BLaER1 (cell line): ENCODE data around the gene U2AF2.

Experiments used
- H3K27ac ChIP-seq: shearing (Covaris generic); formaldehyde crosslinking; 2 replicates; pipeline ENCODE4 v1.8.1; 2022
- H3K27me3 ChIP-seq: shearing (Covaris generic); formaldehyde crosslinking; 2 replicates; pipeline ENCODE4 v1.8.1; 2022
- H3K36me3 ChIP-seq: shearing (Covaris generic); formaldehyde crosslinking; 2 replicates; pipeline ENCODE4 v1.8.1; 2022
- H3K4me1 ChIP-seq: shearing (Covaris generic); formaldehyde crosslinking; 2 replicates; pipeline ENCODE4 v1.8.1; 2022
- H3K4me2 ChIP-seq: shearing (Covaris generic); formaldehyde crosslinking; 2 replicates; pipeline ENCODE4 v1.8.1; 2022
- H3K4me3 ChIP-seq: shearing (Covaris generic); formaldehyde crosslinking; 2 replicates; pipeline ENCODE4 v1.8.1; 2022
- H3K9ac ChIP-seq: shearing (Covaris generic); formaldehyde crosslinking; 2 replicates; pipeline ENCODE4 v1.8.1; 2022
- H3K9me3 ChIP-seq: shearing (Covaris generic); formaldehyde crosslinking; 2 replicates; pipeline ENCODE4 v1.8.1; 2022
- H4K20me1 ChIP-seq: shearing (Covaris generic); formaldehyde crosslinking; 2 replicates; pipeline ENCODE4 v1.8.1; 2022
- Cebpa-rat ChIP-seq: shearing (Covaris generic); IDR thresholded peaks from 2 replicates; pipeline ENCODE4 v1.8.1; 2022

Gene U2AF2

GRCh38 chr19:55654868-55655647, at the start of gene U2AF2:
TSS of gene U2AF2 (plus strand) at chr19:55655035. CDS start at chr19:55655105, 70 bp downstream.
- H4K20me1 ChIP-seq = peaks cover 47% of the 10 kb centered on the region
- peaks cover 48% of the 10 kb centered on the region for H3K36me3 ChIP-seq
- H3K9ac ChIP-seq = peak within 1 kb of the TSS; percentile 100
- H3K27ac ChIP-seq = peak within 1 kb of the TSS; percentile 100
- peak within 1 kb of the TSS; percentile 87 for H3K4me3 ChIP-seq
- H3K4me1 ChIP-seq = peaks cover 52% of the 10 kb centered on the region
- H3K27me3 ChIP-seq = no peaks in the 10 kb centered on the region
- TF ChIP-seq Cebpa-rat = no peak
- no peaks in the 10 kb centered on the region for H3K9me3 ChIP-seq
- H3K4me2 ChIP-seq = peak within 1 kb of the TSS; percentile 99

- H4K20me1 ChIP-seq = peaks cover 33% of the 10 kb centered on the region; the same call in 1 of the 2 replicates
- peaks cover 50% of the 10 kb centered on the region for H3K36me3 ChIP-seq
- no peaks in the 10 kb centered on the region for H3K9me3 ChIP-seq
- peak overlapping the region; percentile 85 for H3K4me3 ChIP-seq
- peak overlapping the region; percentile 95 for H3K27ac ChIP-seq
- peak overlapping the region; percentile 94 for H3K9ac ChIP-seq
- TF ChIP-seq Cebpa-rat = no peak
- peaks cover 38% of the 10 kb centered on the region for H3K4me1 ChIP-seq
- H3K4me2 ChIP-seq = peak overlapping the region; percentile 95
- H3K27me3 ChIP-seq = no peaks in the 10 kb centered on the region
Observed at GRCh38 chr19:55605207-55605636, 49.6 kb upstream of the U2AF2 start.

- Histone ChIP-seq H3K36me3 (peaks cover 56% of the 10 kb centered on the region), H3K9ac (peak within 1 kb of the TSS; percentile 94), H3K27ac (peak within 1 kb of the TSS; percentile 95), H3K9me3 (no peaks in the 10 kb centered on the region), H3K27me3 (no peaks in the 10 kb centered on the region), H3K4me2 (peak within 1 kb of the TSS; percentile 97), H3K4me3 (peak within 1 kb of the TSS; percentile 85), H4K20me1 (peaks cover 39% of the 10 kb centered on the region; the same call in 1 of the 2 replicates), H3K4me1 (peaks cover 36% of the 10 kb centered on the region)
- TF ChIP-seq Cebpa-rat = no peak
Observed at GRCh38 chr19:55605637-55606470, 49.0 kb upstream of the U2AF2 start, which contains the start of gene ZNF865. TSS of gene ZNF865 (plus strand) at chr19:55605647. CDS start at chr19:55613619, 7,972 bp downstream.

- Histone ChIP-seq H3K4me3 (peak overlapping the region; percentile 85), H4K20me1 (peaks cover 45% of the 10 kb centered on the region), H3K9me3 (no peaks in the 10 kb centered on the region), H3K4me2 (peak overlapping the region; percentile 97), H3K9ac (peak overlapping the region; percentile 94), H3K36me3 (peaks cover 60% of the 10 kb centered on the region), H3K27ac (peak overlapping the region; percentile 95; the same call in 1 of the 2 replicates), H3K4me1 (peaks cover 30% of the 10 kb centered on the region), H3K27me3 (no peaks in the 10 kb centered on the region)
- TF ChIP-seq Cebpa-rat = no peak
Observed at GRCh38 chr19:55606471-55606787, 48.4 kb upstream of the U2AF2 start.

GRCh38 chr19:55606817-55607216, 48.0 kb upstream of the U2AF2 start:
- H3K4me2 ChIP-seq = peak overlapping the region; percentile 97
- H3K4me3 ChIP-seq = peak overlapping the region; percentile 85
- peaks cover 27% of the 10 kb centered on the region for H3K4me1 ChIP-seq
- peak overlapping the region; percentile 95; the same call in 1 of the 2 replicates for H3K27ac ChIP-seq
- no peaks in the 10 kb centered on the region for H3K9me3 ChIP-seq
- peaks cover 48% of the 10 kb centered on the region for H4K20me1 ChIP-seq
- peaks cover 64% of the 10 kb centered on the region for H3K36me3 ChIP-seq
- H3K9ac ChIP-seq = peak overlapping the region; percentile 94
- no peak for TF ChIP-seq Cebpa-rat
- no peaks in the 10 kb centered on the region for H3K27me3 ChIP-seq

- H4K20me1 ChIP-seq = peaks cover 64% of the 10 kb centered on the region
Observed at GRCh38 chr19:55609326-55609725, 45.5 kb upstream of the U2AF2 start.

GRCh38 chr19:55611300-55611982, 43.4 kb upstream of the U2AF2 start:
- Histone ChIP-seq H3K9ac (no peak overlapping the region), H4K20me1 (peaks cover 77% of the 10 kb centered on the region)

More at GRCh38 chr19:55609326-55609725, 45.5 kb upstream of the U2AF2 start:
- Histone ChIP-seq H3K4me2 (no peak overlapping the region), H3K4me3 (no peak overlapping the region), H3K27ac (no peak overlapping the region), H3K9me3 (no peaks in the 10 kb centered on the region), H3K9ac (no peak overlapping the region), H3K4me1 (peaks cover 20% of the 10 kb centered on the region), H3K27me3 (no peaks in the 10 kb centered on the region), H3K36me3 (peaks cover 71% of the 10 kb centered on the region)
- no peak for TF ChIP-seq Cebpa-rat

GRCh38 chr19:55611983-55612645, 42.7 kb upstream of the U2AF2 start:
- no peak overlapping the region for H3K4me2 ChIP-seq
- H4K20me1 ChIP-seq = peaks cover 78% of the 10 kb centered on the region

More at GRCh38 chr19:55611300-55611982, 43.4 kb upstream of the U2AF2 start:
- Histone ChIP-seq H3K27ac (no peak overlapping the region), H3K27me3 (no peaks in the 10 kb centered on the region), H3K4me3 (no peak overlapping the region), H3K4me1 (peaks cover 13% of the 10 kb centered on the region), H3K9me3 (no peaks in the 10 kb centered on the region), H3K36me3 (peaks cover 92% of the 10 kb centered on the region), H3K4me2 (no peak overlapping the region)
- TF ChIP-seq Cebpa-rat = no peak

GRCh38 chr19:55613396-55613795, 41.4 kb upstream of the U2AF2 start:
- TF ChIP-seq Cebpa-rat = no peak
- Histone ChIP-seq H3K4me3 (no peak overlapping the region), H3K9me3 (no peaks in the 10 kb centered on the region), H4K20me1 (peaks cover 66% of the 10 kb centered on the region), H3K27ac (no peak overlapping the region), H3K4me1 (no peaks in the 10 kb centered on the region), H3K9ac (no peak overlapping the region), H3K4me2 (no peak overlapping the region), H3K36me3 (peaks cover 94% of the 10 kb centered on the region), H3K27me3 (no peaks in the 10 kb centered on the region)

More at GRCh38 chr19:55611983-55612645, 42.7 kb upstream of the U2AF2 start:
- Histone ChIP-seq H3K9me3 (no peaks in the 10 kb centered on the region), H3K4me1 (peaks cover 7% of the 10 kb centered on the region), H3K27ac (no peak overlapping the region), H3K36me3 (peaks cover 93% of the 10 kb centered on the region), H3K27me3 (no peaks in the 10 kb centered on the region), H3K9ac (no peak overlapping the region), H3K4me3 (no peak overlapping the region)
- no peak for TF ChIP-seq Cebpa-rat
